HG02571 (cell line): ENCODE results near the gene DGKG.
A peak's percentile ranks its signal among the peaks of the same experiment; 100 is the strongest.

Source experiments
- ATAC-seq: cut with Tn5 transposase; IDR thresholded peaks from one replicate; pipeline ENCODE4 v1.9.1; 2021; ENCODE audit warnings: mild to moderate bottlenecking, moderate library complexity; ENCODE audit not compliant: unreplicated experiment

Gene DGKG

GRCh38 chr3:186118692-186119091 lies 243.3 kb downstream of the DGKG start:
- ATAC-seq, result no peak

GRCh38 chr3:186117521-186118134 lies 244.4 kb downstream of the DGKG start:
- no peak for ATAC-seq

- no peak for ATAC-seq
Measured at GRCh38 chr3:186115239-186115996, 246.6 kb downstream of the DGKG start.

- ATAC-seq, result no peak
Measured at GRCh38 chr3:186110975-186111974, 250.8 kb downstream of the DGKG start.

- ATAC-seq, result no peak
Measured at GRCh38 chr3:186109897-186110803, 251.9 kb downstream of the DGKG start.

- peak; percentile 93 for ATAC-seq
Measured at GRCh38 chr3:186108941-186109865, 252.8 kb downstream of the DGKG start, which contains the start of gene ETV5. Gene ETV5 (minus strand): TSS chr3:186109089. CDS start chr3:186105868, 3,221 bp downstream.

GRCh38 chr3:186108106-186108940 lies 253.7 kb downstream of the DGKG start:
- ATAC-seq, result no peak

GRCh38 chr3:186107215-186108105 lies 254.6 kb downstream of the DGKG start:
- ATAC-seq, result no peak

GRCh38 chr3:186105543-186105942 lies 256.5 kb downstream of the DGKG start:
- no peak for ATAC-seq

- ATAC-seq, result no peak
Measured at GRCh38 chr3:186102687-186103086, 259.3 kb downstream of the DGKG start.

- no peak for ATAC-seq
Measured at GRCh38 chr3:186100398-186100797, 261.6 kb downstream of the DGKG start.

- no peak for ATAC-seq
Measured at GRCh38 chr3:186099178-186099577, 262.9 kb downstream of the DGKG start.

GRCh38 chr3:186098740-186099139 lies 263.3 kb downstream of the DGKG start:
- no peak for ATAC-seq

- no peak for ATAC-seq
Measured at GRCh38 chr3:186097663-186098451, 264.2 kb downstream of the DGKG start.

GRCh38 chr3:186097317-186097662 lies 264.7 kb downstream of the DGKG start:
- ATAC-seq, result no peak
